NCI-H2227 (cell line): Measurements from ENCODE around the gene RXYLT1.
"Not testable (repeated sequence)": the region's sequence is repeated elsewhere in the genome, so short reads cannot be mapped to it uniquely, and the experiment has no call there.

Source experiments
- DNase-seq: peaks from one replicate; lab custom pipeline; 2025; ENCODE audit not compliant: unreplicated experiment; lab: John Stamatoyannopoulos, UW

The RXYLT1 gene

GRCh38 chr12:63841571-63841970 is 61.9 kb downstream of the RXYLT1 start:
- no peak for DNase-seq

DNA sequence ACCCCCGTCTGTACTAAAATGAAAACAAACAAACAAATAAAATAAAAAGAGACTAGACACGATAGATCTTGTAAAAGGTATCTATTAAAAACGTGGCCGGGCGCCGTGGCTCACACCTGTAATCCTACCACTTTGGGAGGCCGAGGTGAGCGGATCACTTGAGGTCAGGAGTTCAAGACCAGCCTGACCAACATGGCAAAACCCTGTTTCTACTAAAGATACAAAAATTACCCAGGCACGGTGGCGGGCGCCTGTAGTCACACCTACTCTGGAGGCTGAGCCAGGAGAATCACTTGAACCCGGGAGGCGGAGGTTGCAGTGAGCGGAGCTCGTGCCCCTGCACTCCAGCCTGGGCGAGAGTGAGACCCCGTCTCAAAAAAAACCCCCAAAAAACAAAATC is 63.0 kb downstream of the RXYLT1 start:
- not testable (repeated sequence) for DNase-seq

DNA sequence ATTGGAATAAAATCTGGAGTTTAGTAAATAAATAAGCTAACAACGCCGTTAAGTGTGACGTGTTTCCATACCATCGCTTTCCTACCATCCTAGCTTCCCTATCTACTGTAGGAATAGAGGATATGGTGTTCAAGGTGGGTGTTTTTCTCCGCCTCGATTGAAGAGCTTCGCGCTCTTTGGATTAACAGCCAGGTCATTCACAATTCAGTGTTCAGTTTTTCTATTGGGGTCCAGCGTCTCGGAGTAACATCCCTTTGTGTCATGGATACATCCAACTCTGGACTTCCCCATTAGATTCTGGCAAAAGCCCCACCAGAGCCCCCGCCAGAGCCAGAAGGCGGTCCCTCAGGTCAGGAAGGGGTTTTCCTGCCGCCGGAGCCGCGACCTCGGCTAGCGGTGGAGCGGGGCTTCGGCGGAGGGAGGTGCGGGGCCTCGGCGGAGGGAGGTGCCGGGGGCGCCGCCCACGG is 63.6 kb downstream of the RXYLT1 start:
- no peak for DNase-seq

GRCh38 chr12:63843721-63844390 is 64.1 kb downstream of the RXYLT1 start:
- DNase-seq = peak; percentile 99

DNA sequence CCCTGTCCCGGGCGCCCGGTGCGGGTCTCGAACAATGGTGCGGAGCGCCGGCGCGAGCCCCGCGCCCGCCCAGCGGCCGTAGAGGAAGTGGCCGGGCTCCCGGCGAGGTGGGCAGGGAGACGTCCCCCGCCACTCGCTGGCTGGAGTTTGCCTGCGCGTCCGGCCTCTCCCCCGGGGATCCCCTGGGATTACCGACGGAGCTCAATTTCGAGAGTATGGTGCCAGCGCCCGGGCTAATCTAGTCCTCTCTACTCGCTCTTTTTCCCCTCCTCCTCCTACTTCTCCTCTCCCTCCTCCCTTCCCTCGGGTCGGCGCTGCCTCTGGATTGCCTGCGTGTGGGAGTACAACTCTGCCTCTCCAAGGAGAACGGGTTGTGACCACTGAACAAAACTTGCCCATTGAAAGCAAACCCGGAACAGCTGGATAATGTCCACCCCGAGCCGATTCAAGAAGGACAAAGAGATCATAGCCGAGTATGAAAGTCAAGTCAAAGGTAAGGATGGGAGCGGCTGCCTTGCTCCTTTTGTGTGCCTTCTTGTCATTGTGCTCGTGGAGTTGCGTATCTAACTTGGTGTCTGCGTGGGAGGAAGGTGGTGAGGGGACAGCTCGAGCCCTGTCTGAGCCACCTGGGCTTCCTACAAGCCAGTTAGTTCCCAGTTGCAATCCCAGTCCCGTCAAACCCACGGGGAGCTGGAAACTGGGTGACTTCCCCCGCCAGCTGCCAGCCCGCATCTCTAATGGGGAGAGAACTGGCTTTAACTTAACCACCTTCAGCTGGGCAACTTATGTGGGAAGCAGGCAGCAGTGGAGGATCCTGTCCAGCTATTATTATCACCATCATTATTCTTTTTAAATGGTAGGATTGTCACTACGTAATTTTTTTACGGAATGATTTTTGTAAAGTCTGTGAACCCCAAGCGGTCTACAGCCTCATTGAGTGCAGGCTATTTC is 65.0 kb downstream of the RXYLT1 start, which contains the start of gene SRGAP1:
Gene SRGAP1 (plus strand): TSS at position 310 of the 951 bp plus-strand sequence. CDS start 117 bp downstream, at position 427.
- peak; percentile 75 for DNase-seq

- DNase-seq = no peak
Measured at GRCh38 chr12:63845726-63846125, 66.0 kb downstream of the RXYLT1 start.

- peak; percentile 22 for DNase-seq
Measured at GRCh38 chr12:63846238-63846967, 66.7 kb downstream of the RXYLT1 start.

- no peak for DNase-seq
Measured at GRCh38 chr12:63848450-63848849, 68.7 kb downstream of the RXYLT1 start.

GRCh38 chr12:63849106-63849620 is 69.5 kb downstream of the RXYLT1 start:
- DNase-seq = no peak

GRCh38 chr12:63849641-63850040 is 69.9 kb downstream of the RXYLT1 start:
- no peak for DNase-seq

DNA sequence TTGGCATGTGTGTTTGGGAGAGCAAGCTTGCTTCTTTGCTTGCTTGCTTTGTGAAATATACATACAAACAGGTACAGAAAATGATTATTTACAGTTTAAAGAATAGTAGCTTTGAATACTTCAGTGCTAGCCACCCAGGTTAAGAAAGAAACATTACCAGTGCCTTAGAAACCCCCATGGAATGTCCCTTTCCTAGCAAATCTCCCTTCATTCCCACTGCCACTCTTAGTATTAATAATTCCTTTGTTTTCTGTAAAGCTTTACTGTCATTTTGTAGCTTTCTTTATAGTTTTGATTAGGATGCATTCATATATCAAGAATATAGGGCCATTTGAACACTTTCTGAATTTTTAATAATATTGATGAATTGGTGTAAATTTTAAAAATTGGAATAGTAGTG is 74.3 kb downstream of the RXYLT1 start:
- DNase-seq = no peak

GRCh38 chr12:63855299-63855698 is 75.6 kb downstream of the RXYLT1 start:
- no peak for DNase-seq

DNA sequence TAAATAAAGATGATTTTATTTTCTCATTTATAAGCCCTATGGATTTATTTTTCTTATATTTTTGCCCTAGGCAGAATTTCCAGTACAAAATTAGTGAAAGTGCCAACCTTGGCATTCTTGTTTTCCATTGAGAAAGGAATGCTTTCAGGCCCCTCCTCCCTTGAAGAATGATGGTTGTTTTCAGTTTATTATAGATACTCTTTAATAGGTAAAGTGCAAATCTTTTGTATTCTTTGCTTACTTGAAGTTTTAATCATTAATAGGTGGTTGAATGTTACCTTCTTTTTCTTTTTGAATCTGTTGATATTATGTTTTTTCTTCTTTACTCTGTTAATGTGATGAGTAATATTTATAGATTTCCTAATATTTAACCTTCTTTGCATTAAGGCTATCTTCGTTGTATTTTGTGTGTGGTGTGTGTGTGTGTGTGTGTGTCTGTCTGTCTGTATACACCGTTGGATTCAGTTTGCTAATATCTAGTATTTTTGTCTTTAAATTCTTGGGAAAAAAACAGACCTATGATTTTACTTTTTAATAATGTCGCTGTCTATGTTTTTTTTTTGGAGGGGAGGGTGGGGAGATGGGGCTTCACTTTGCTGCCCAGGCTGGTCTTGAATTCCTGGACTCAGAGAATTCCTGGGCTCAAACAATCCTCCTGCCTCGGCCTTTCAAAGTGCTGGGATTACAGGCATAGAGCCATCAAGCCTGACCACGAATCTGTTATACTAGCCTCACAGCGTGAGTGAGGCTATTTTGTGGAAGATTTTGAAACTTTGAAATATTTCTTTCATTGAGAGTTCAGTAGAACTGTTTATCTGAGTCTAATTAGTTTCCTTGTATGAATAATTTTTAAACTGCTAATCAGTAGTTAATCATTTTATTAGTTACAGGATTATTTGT is 78.3 kb downstream of the RXYLT1 start:
- no peak for DNase-seq
